HuH-7 (cell line): ENCODE results near the gene TXNL4A.

ENCODE experiments used
- DNase-seq: peaks from one replicate; pipeline ENCODE4 v3.0.0; 2011; ENCODE audit warnings: low spot score

The TXNL4A gene

GRCh38 chr18:79935098-79935480 lies 53.3 kb downstream of the TXNL4A start:
- no peak for DNase-seq

GRCh38 chr18:79934311-79935097 lies 53.9 kb downstream of the TXNL4A start:
- peak; percentile 80 for DNase-seq

GRCh38 chr18:79933765-79934164 lies 54.6 kb downstream of the TXNL4A start:
- peak; percentile 55 for DNase-seq

DNA sequence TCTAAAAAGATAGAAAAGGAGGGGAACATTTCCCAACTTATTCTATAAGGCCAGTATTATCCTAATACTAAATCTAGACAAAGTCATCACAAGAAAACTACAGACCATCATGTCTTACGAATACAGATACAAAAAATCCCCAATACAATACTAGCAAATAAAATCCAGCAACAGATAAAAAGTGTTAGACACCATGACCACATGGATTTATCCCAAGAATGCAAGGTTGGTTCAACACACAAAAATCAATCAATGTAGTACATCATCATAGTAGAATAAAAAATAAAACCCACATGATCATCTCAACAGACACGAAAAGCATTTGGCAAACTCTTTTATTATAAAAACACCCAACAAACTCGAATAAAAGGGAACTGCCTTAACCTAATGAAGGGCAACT lies 55.5 kb downstream of the TXNL4A start:
- no peak for DNase-seq

GRCh38 chr18:79931475-79931874 lies 56.9 kb downstream of the TXNL4A start:
- no peak for DNase-seq

DNA sequence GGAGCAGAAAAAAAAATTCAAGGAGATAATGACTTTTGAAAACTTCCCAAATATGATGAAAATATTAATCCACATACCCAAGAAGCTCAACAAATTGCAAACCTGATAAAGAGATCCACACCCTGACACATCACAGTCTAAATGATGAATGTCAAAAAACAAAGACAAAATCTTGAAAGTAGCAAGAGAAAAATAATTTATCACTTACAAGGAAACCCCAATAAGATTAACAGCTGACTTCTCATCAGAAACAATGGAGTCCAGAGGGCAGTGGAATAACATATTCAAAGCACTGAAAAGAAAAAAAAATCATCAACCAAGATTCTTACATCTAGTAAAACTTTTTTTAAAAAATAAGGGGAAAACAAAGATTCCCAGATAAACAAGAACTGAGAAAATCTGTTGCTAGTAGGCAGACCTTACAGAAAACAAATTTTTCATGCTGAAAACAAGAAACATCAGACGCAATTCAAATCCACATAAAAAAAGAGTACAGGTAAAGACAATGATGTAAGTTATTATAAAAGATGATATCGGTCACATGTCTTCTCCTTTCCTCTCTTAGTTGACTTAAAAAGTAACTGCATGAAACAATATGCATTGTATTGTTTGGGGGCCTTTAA lies 58.2 kb downstream of the TXNL4A start:
- DNase-seq: no peak

DNA sequence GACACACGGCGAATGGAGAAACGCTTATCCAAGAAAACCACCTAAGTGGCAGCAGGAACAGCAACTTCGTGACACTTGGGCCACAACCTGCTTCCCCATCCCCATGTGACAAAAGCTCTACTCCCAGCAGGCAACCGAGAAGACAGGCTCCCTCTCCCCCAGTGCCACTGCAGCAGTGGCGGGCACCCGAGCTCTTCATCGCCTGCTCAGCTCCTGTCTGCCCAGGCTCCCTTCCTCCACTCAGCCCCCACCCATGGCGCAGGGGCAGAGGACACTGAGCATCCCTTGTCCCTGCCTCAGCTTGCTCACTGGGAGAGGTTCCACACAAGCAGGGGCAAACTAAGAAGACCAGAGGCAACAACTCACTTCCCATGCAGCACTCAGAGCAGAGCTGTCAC lies 59.8 kb downstream of the TXNL4A start:
- DNase-seq: no peak

DNA sequence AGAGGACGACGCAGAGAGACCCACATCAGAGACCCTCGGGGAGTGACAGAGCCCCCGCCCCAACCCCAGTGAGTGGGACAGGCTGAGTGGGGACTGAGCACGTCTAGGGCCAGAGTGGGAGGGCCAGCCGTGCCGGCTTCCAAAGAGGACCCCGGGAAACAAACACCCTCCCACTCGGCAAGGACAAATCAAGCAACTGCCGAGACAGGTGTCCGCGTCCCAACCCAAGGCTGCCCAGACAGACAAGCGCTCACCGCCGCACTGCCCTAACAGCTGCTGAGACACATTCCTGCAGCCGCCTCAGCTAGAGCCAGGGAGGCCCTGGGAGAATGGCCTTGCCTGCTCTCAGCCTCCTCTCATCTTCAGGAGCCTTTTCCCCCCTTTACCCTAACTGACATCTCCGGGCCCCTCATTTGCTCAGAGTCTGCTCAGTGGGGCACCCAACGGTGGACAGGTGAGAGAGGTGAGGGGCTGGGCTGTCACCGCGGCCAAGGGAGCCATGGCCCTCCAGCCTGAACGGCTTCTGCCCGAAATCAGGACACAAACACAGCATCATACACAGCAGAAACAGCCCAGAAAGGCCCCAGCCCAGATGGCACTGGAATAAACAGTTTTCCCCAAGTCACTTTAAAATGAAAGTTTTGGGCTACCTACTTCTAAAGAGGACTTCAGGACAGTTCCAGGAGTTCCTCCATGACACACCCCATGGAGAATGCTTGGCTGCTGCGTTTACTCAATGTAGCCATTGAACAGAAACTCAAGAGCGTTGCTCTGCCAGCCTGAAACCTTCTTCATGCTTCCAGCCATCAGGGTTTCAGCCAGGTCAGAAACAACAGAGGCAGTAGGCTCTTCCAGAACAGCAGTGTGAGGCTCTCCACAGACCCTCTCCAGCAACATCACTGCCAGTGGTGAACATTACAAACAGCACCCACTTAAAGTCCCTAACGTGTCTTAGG lies 60.5 kb downstream of the TXNL4A start:
- no peak for DNase-seq

- no peak for DNase-seq
Observed at GRCh38 chr18:79926715-79927606, 61.4 kb downstream of the TXNL4A start.

DNA sequence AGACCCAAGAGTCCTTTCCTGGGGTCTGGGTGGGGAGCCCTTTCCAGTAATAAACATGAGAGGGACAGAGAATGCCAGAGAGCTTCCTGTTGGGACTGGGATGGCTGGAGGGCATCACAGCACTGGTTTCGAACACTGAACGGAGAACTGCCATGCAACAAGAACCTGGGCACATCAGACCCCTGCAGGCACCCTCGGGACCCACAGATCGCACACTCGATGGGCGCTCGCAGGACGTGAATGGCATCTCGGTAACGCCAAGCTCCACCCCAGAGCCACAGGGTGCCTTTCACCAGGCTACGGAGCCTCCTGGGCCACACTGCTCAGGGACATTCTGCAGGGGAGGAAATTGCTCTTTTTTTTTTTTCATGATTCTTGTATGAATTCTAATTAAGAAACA lies 62.1 kb downstream of the TXNL4A start:
- no peak for DNase-seq

GRCh38 chr18:79924814-79925731 lies 63.3 kb downstream of the TXNL4A start:
- DNase-seq: no peak

GRCh38 chr18:79923896-79924585 lies 64.3 kb downstream of the TXNL4A start:
- DNase-seq: no peak

- no peak for DNase-seq
Observed at GRCh38 chr18:79922971-79923411, 65.4 kb downstream of the TXNL4A start.

DNA sequence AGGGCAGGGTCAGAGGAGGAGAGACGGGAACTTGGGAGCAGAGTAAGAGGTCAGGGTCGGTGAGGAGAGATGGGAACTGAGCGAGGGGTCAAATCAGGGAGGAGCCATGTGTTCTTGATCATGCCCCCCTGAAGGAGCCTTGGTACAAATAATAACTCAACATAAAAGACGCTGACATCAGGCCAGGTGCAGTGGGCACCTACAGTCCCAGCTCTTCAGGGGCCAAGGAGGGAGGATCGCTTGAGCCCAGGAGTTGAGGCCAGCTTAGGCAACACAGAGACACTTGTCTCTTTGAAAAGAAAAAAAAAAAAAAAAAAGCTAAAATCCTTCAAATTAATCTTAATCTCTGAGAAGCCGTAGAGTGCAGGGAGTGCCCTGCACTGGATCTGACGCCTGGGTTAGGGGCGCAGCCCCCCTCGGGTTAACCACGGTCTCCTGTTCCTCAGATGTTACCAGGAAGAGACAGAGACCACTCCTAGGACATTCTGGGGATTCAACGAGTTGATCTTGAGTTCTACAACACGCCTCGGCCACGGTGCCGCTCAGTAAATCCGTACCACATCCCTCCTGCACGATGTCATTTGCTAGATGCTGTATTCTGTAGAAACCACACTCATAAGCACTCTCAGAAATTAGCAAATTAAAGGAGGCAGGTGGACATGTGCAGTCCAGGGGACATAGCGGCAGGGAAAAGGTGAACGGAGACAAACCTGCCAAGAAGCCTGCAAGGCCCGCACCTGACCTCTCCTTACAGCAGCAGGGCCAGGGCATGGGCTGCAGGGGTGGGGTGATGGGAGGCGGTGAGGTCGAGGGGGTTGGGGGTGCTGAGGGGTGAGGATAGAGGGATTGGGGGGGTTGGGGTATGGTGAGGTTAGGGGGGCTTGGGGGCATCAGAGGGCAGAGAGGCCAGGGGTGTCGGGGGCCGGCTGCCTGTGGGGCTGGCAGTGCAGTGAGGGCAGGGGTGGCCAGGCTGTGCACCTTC lies 66.1 kb downstream of the TXNL4A start:
- no peak for DNase-seq
